PFSK-1 (cell line): ENCODE data around the gene TOR2A. TPM values are rescaled to one million over a fixed set of nuclear protein-coding genes. Genes with fewer than 3 reads are reported as not detected.

Experiments
- FOXP2 ChIP-seq: optimal IDR thresholded peaks from 2 replicates; pipeline ENCODE3; 2011; ENCODE audit warnings: borderline replicate concordance, control low read depth, inconsistent platforms; ENCODE audit not compliant: insufficient read depth; ENCODE audit errors: extremely low read length, extremely low read depth
- POLR2AphosphoS5 ChIP-seq: IDR thresholded peaks from 2 replicates; pipeline ENCODE4 v1.6.1; 2012; ENCODE audit warnings: low read depth, mild to moderate bottlenecking, control low read depth, low read length, moderate library complexity
- REST ChIP-seq, 2 experiments: IDR thresholded peaks; 2 replicates each; pipeline versions ENCODE4 v1.6.1 to v1.8.0; 2011 to 2012; ENCODE audit warnings: low read depth in 2 of 2, low read length in 2 of 2, control low read depth in 1 of 2, inconsistent platforms in 1 of 2, mild to moderate bottlenecking in 1 of 2, moderate library complexity in 1 of 2; ENCODE audit not compliant: insufficient read depth in 1 of 2
- SIN3A ChIP-seq: IDR thresholded peaks from 2 replicates; pipeline ENCODE4 v1.6.1; 2012; ENCODE audit warnings: mild to moderate bottlenecking, low read length, moderate library complexity, borderline replicate concordance; ENCODE audit not compliant: insufficient read depth
- TAF1 ChIP-seq: IDR thresholded peaks from 2 replicates; pipeline ENCODE4 v1.6.1; 2012; ENCODE audit warnings: low read length, control low read depth, borderline replicate concordance; ENCODE audit not compliant: insufficient read depth
- polyA plus RNA-seq: library from polyadenylated mRNA; unstranded; fragments of >200 nt; gene quantifications from one replicate; pipeline ENCODE4 v1.2.1, GENCODE V29; 2012; ENCODE audit warnings: low read depth, missing spikeins; ENCODE audit not compliant: insufficient read length

TOR2A gene
- 23.1 TPM for polyA plus RNA-seq

GRCh38 chr9:127734747-127735529 lies at the start of gene TOR2A:
TSS of gene TOR2A (minus strand) at chr9:127735294. CDS start at chr9:127735270, 24 bp downstream.
- peak; percentile 75; the same call in 1 of the 2 replicates for TF ChIP-seq TAF1
- TF ChIP-seq SIN3A: 0 out of 2 replicates have a peak, but pooled peaks have one; percentile 16
- TF ChIP-seq FOXP2: no peak
- no peak for TF ChIP-seq REST (IDR thresholded peaks at IDR 0.05; ENCODE audit: insufficient read depth in 1 of 2, low read depth in 2 of 2, low read length in 2 of 2)
- peak; percentile 70 for TF ChIP-seq POLR2AphosphoS5

- TF ChIP-seq SIN3A (no peak), POLR2AphosphoS5 (no peak), FOXP2 (no peak), REST (IDR thresholded peaks at IDR 0.05; ENCODE audit: insufficient read depth in 1 of 2, low read depth in 2 of 2, low read length in 2 of 2) (no peak), TAF1 (no peak)
Measured at GRCh38 chr9:127783111-127784008, 48.3 kb upstream of the TOR2A start.

GRCh38 chr9:127781806-127782205 lies 46.7 kb upstream of the TOR2A start:
- TF ChIP-seq REST (IDR thresholded peaks at IDR 0.05; ENCODE audit: insufficient read depth in 1 of 2, low read depth in 2 of 2, low read length in 2 of 2) (no peak), TAF1 (no peak)

GRCh38 chr9:127780126-127780885 lies 45.2 kb upstream of the TOR2A start:
- no peak for TF ChIP-seq TAF1
- no peak for TF ChIP-seq SIN3A
- TF ChIP-seq REST (IDR thresholded peaks at IDR 0.05; ENCODE audit: insufficient read depth in 1 of 2, low read depth in 2 of 2, low read length in 2 of 2): no peak
- TF ChIP-seq FOXP2: no peak
- TF ChIP-seq POLR2AphosphoS5: no peak
